Measurements from ENCODE around the gene CIB2. TPM values are rescaled to one million over a fixed set of nuclear protein-coding genes. Genes with fewer than 3 reads are reported as not detected.

Gene CIB2
- total RNA-seq, 1 experiment from 2014 or later: 43.2 TPM

DNA sequence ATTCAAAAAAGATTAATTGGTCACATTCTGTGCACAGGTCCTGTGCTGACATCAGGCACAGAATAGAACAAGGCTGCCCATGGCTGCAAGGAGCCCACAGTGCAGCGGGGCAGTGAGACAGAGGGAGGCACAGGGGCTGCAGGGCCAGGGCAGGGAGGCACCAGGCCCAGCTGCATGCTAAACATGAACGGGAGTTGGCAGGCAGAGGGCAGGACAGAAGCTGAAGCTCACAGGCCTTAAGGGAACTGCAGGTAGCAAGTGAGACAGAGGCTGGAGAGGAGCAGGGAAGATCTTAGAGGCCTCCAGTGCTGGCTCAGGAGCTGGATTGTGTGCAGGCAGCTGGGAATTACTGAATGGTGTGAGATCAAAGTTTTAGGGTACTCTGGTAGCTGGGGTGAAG is 44.1 kb upstream of the CIB2 start:
- H4K91ac ChIP-seq (ENCODE audit: insufficient read length, low read depth, low read length): no peak overlapping the region
- no peaks in the 10 kb centered on the region for H3K9me3 ChIP-seq (ENCODE audit: control insufficient read depth, low read depth, low read length)
- no peak for DNase-seq
- no peak overlapping the region for H3K14ac ChIP-seq (ENCODE audit: insufficient read depth, low read length)
- no peak overlapping the region for H3K4ac ChIP-seq (ENCODE audit: low read depth, low read length)
- no peak overlapping the region for H3K18ac ChIP-seq (ENCODE audit: insufficient read length, low read depth, low read length)
- no peak overlapping the region for H3K23ac ChIP-seq (ENCODE audit: insufficient read length, low read depth, low read length)
- H3K4me2 ChIP-seq (ENCODE audit: insufficient read depth, insufficient read length, low read length): no peak overlapping the region
- H3K36me3 Mint-ChIP-seq (ENCODE audit: insufficient read depth in 1 of 3, low read depth in 3 of 3): peaks cover 6 to 27% (median 10%) of the 10 kb centered on the region in 3 experiments; a peak in 6 of 7 replicates
- H2AFZ ChIP-seq (ENCODE audit: low read length): no peak overlapping the region
- H3K4me1 ChIP-seq (ENCODE audit: insufficient read depth, low read length): no peaks in the 10 kb centered on the region
- H3K9me3 Mint-ChIP-seq: no peaks in the 10 kb centered on the region
- peak overlapping the region in 2 of 3 experiments; percentile 12 to 27; a peak in 2 of 7 replicates for H3K27ac Mint-ChIP-seq
- H2BK20ac ChIP-seq (ENCODE audit: low read depth, low read length, poor library complexity, severe bottlenecking): no peak overlapping the region
- H4K20me1 ChIP-seq (ENCODE audit: control insufficient read depth, insufficient read depth, insufficient read length): no peaks in the 10 kb centered on the region
- no peak overlapping the region for H2BK120ac ChIP-seq (ENCODE audit: low read depth, low read length, poor library complexity, severe bottlenecking)
- no peak overlapping the region for H4K8ac ChIP-seq (replicated peaks; ENCODE audit: insufficient read length, low read depth, low read length)
- TF ChIP-seq, protein P1, sequence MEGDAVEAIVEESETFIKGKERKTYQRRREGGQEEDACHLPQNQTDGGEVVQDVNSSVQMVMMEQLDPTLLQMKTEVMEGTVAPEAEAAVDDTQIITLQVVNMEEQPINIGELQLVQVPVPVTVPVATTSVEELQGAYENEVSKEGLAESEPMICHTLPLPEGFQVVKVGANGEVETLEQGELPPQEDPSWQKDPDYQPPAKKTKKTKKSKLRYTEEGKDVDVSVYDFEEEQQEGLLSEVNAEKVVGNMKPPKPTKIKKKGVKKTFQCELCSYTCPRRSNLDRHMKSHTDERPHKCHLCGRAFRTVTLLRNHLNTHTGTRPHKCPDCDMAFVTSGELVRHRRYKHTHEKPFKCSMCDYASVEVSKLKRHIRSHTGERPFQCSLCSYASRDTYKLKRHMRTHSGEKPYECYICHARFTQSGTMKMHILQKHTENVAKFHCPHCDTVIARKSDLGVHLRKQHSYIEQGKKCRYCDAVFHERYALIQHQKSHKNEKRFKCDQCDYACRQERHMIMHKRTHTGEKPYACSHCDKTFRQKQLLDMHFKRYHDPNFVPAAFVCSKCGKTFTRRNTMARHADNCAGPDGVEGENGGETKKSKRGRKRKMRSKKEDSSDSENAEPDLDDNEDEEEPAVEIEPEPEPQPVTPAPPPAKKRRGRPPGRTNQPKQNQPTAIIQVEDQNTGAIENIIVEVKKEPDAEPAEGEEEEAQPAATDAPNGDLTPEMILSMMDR (conservative IDR thresholded peaks at IDR 0.05): no peak
- no peaks in the 10 kb centered on the region for H3K4me1 Mint-ChIP-seq
- no peak overlapping the region for H2BK12ac ChIP-seq (ENCODE audit: insufficient read length, low read depth, low read length)
- H3K23me2 ChIP-seq (ENCODE audit: insufficient read length, low read depth, low read length, poor library complexity, severe bottlenecking): no peaks in the 10 kb centered on the region
- no peak overlapping the region for H4K5ac ChIP-seq (ENCODE audit: insufficient read length, low read depth, low read length)
- H2AK5ac ChIP-seq (ENCODE audit: insufficient read length, low read length): no peak overlapping the region
- no CpG with 5 or more reads among the region's 2 CpGs for WGBS (ENCODE audit: extremely low coverage, insufficient read length, low lambda C conversion rate)
- H3K79me2 ChIP-seq (ENCODE audit: insufficient read depth, low read length): no peaks in the 10 kb centered on the region
- H2BK5ac ChIP-seq (ENCODE audit: insufficient read length, low read length): no peak overlapping the region
- H3K27me3 Mint-ChIP-seq (ENCODE audit: low read depth): no peaks in the 10 kb centered on the region; the same call in 1 of the 2 replicates
- no peak overlapping the region for H3K4me3 Mint-ChIP-seq
- no peak overlapping the region for H2BK15ac ChIP-seq (ENCODE audit: low read depth, low read length)
- no peak overlapping the region for H3K9ac ChIP-seq (ENCODE audit: extremely low read depth, insufficient read length, low read length)
- H3K79me1 ChIP-seq (ENCODE audit: insufficient read depth, low read depth, low read length, poor library complexity, severe bottlenecking): no peaks in the 10 kb centered on the region
- H3K27ac ChIP-seq (ENCODE audit: insufficient read length, low read depth, low read length): no peak overlapping the region
- H3K56ac ChIP-seq (ENCODE audit: insufficient read length, low read depth, low read length): no peak overlapping the region
- no peak overlapping the region for H3T11ph ChIP-seq (ENCODE audit: low read length)
- no peaks in the 10 kb centered on the region for H3K27me3 ChIP-seq (ENCODE audit: insufficient read depth, low read length)
